HEK293 (cell line): ENCODE data around the gene BZW2.

Experiments
- CTCF ChIA-PET: fragments of 350-600 bp; formaldehyde crosslinking; extraction: SDS; loops from one replicate; lab custom pipeline; 2021; ENCODE audit warnings: antibody characterized with exemption; lab: Yijun Ruan, JAX
- POLR2A ChIA-PET: fragments of 300-600 bp; formaldehyde crosslinking; extraction: SDS; loops from one replicate; lab custom pipeline; 2020; ENCODE audit warnings: antibody characterized with exemption, inconsistent platforms; lab: Yijun Ruan, JAX
- H3K27ac ChIP-seq: fragments of 200-500 bp; sonication (Bioruptor generic); 2 replicates; pipeline ENCODE4 v1.5.1; 2014; ENCODE audit warnings: low read depth, low read length, control low read depth, inconsistent platforms; ENCODE audit errors: extremely low read depth
- H3K36me3 ChIP-seq, 2 experiments: fragments of 200-500 bp in 1 of 2; sonication (Bioruptor generic) in 1 of 2; 1 replicate in 1 of 2; 2 replicates in 1 of 2; pipeline ENCODE4 v1.5.1; 2014 to 2017; ENCODE audit warnings: inconsistent platforms in 2 of 2, low read length in 2 of 2; ENCODE audit not compliant: control insufficient read depth in 2 of 2, insufficient read depth in 1 of 2
- H3K4me1 ChIP-seq: fragments of 200-500 bp; sonication (Bioruptor generic); 2 replicates; pipeline ENCODE4 v1.5.1; 2014; ENCODE audit warnings: mild to moderate bottlenecking, low read length, inconsistent platforms; ENCODE audit not compliant: control insufficient read depth, insufficient read depth
- H3K4me3 ChIP-seq: 2 replicates; pipeline ENCODE4 v1.5.1; 2011; ENCODE audit warnings: low read depth, mild to moderate bottlenecking, control low read depth, low read length, moderate library complexity
- H3K9me3 ChIP-seq: fragments of 200-500 bp; sonication (Bioruptor generic); 2 replicates; pipeline ENCODE4 v1.5.1; 2014; ENCODE audit warnings: low read depth, low read length, inconsistent platforms; ENCODE audit not compliant: control insufficient read depth, insufficient read depth
- GFI1B ChIP-seq: fragments of 450-650 bp; formaldehyde crosslinking; IDR thresholded peaks from 2 replicates; pipeline ENCODE4 v1.5.1; 2016; ENCODE audit warnings: missing biosample characterization, missing genetic modification characterization
- KLF9 ChIP-seq: fragments of 450-650 bp; formaldehyde crosslinking; IDR thresholded peaks from 2 replicates; pipeline ENCODE4 v1.5.1; 2016; ENCODE audit warnings: missing biosample characterization, missing genetic modification characterization, low read depth
- ZNF175 ChIP-seq: fragments of 450-650 bp; formaldehyde crosslinking; IDR thresholded peaks from 2 replicates; pipeline ENCODE4 v1.5.1; 2016; ENCODE audit warnings: missing biosample characterization, missing genetic modification characterization
- ZNF391 ChIP-seq: fragments of 450-650 bp; formaldehyde crosslinking; IDR thresholded peaks from 2 replicates; pipeline ENCODE4 v1.5.1; 2016; ENCODE audit warnings: low read depth, missing biosample characterization, missing genetic modification characterization, borderline replicate concordance
- ZNF600 ChIP-seq: fragments of 450-650 bp; formaldehyde crosslinking; IDR thresholded peaks from 2 replicates; pipeline ENCODE4 v1.5.1; 2016; ENCODE audit warnings: missing biosample characterization, missing genetic modification characterization
- ZNF658 ChIP-seq: fragments of 450-650 bp; formaldehyde crosslinking; IDR thresholded peaks from 2 replicates; pipeline ENCODE4; 2016; ENCODE audit warnings: missing biosample characterization, missing genetic modification characterization
- ZNF701 ChIP-seq: fragments of 450-650 bp; formaldehyde crosslinking; IDR thresholded peaks from 2 replicates; pipeline ENCODE4 v1.5.1; 2016; ENCODE audit warnings: missing biosample characterization, missing genetic modification characterization
- ZNF707 ChIP-seq: fragments of 450-650 bp; formaldehyde crosslinking; IDR thresholded peaks from 2 replicates; pipeline ENCODE4 v1.5.1; 2016; ENCODE audit warnings: missing biosample characterization, missing genetic modification characterization
- ZNF76 ChIP-seq: fragments of 450-650 bp; formaldehyde crosslinking; IDR thresholded peaks from 2 replicates; pipeline ENCODE4; 2016; ENCODE audit warnings: low read depth, missing biosample characterization, missing genetic modification characterization, borderline replicate concordance
- TF ChIP-seq, protein P1 (sequence below): fragments of 450-650 bp; formaldehyde crosslinking; IDR thresholded peaks from 2 replicates; pipeline ENCODE4 v1.5.1; 2016; ENCODE audit warnings: missing biosample characterization, missing genetic modification characterization, borderline replicate concordance
- TF ChIP-seq, protein P2 (sequence below): fragments of 450-650 bp; formaldehyde crosslinking; IDR thresholded peaks from 2 replicates; pipeline ENCODE4 v1.5.1; 2016; ENCODE audit warnings: missing biosample characterization, missing genetic modification characterization
- TF ChIP-seq, protein P3 (sequence below): fragments of 450-650 bp; formaldehyde crosslinking; conservative IDR thresholded peaks from 2 replicates; pipeline ENCODE4 v1.5.1; 2016; ENCODE audit warnings: low read depth, missing biosample characterization, missing genetic modification characterization
- TF ChIP-seq, protein P4 (sequence below): fragments of 450-650 bp; formaldehyde crosslinking; optimal IDR thresholded peaks from 2 replicates; pipeline ENCODE3; 2016; ENCODE audit warnings: missing biosample characterization, mild to moderate bottlenecking, missing genetic modification characterization

The BZW2 gene

DNA sequence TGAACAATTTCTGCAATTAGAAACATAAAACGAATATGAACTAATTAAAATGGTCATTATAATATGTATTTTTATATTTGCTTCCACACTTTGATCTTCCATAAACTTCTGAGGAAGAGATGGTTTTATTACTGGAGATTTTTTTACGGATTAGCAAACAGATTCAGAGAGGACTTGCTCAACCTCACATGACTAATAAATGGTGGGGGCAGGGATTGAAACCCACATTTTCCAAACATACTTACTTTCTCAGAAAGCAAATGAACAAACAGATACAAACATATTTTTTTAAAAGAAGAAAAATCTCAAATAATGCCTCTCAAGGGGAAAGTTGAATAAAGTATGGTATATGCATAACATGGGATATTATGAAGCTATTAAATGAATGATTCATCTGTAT is 18.7 kb upstream of the BZW2 start (continued):
- TF ChIP-seq, protein P1, sequence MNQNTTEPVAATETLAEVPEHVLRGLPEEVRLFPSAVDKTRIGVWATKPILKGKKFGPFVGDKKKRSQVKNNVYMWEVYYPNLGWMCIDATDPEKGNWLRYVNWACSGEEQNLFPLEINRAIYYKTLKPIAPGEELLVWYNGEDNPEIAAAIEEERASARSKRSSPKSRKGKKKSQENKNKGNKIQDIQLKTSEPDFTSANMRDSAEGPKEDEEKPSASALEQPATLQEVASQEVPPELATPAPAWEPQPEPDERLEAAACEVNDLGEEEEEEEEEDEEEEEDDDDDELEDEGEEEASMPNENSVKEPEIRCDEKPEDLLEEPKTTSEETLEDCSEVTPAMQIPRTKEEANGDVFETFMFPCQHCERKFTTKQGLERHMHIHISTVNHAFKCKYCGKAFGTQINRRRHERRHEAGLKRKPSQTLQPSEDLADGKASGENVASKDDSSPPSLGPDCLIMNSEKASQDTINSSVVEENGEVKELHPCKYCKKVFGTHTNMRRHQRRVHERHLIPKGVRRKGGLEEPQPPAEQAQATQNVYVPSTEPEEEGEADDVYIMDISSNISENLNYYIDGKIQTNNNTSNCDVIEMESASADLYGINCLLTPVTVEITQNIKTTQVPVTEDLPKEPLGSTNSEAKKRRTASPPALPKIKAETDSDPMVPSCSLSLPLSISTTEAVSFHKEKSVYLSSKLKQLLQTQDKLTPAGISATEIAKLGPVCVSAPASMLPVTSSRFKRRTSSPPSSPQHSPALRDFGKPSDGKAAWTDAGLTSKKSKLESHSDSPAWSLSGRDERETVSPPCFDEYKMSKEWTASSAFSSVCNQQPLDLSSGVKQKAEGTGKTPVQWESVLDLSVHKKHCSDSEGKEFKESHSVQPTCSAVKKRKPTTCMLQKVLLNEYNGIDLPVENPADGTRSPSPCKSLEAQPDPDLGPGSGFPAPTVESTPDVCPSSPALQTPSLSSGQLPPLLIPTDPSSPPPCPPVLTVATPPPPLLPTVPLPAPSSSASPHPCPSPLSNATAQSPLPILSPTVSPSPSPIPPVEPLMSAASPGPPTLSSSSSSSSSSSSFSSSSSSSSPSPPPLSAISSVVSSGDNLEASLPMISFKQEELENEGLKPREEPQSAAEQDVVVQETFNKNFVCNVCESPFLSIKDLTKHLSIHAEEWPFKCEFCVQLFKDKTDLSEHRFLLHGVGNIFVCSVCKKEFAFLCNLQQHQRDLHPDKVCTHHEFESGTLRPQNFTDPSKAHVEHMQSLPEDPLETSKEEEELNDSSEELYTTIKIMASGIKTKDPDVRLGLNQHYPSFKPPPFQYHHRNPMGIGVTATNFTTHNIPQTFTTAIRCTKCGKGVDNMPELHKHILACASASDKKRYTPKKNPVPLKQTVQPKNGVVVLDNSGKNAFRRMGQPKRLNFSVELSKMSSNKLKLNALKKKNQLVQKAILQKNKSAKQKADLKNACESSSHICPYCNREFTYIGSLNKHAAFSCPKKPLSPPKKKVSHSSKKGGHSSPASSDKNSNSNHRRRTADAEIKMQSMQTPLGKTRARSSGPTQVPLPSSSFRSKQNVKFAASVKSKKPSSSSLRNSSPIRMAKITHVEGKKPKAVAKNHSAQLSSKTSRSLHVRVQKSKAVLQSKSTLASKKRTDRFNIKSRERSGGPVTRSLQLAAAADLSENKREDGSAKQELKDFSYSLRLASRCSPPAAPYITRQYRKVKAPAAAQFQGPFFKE (tag by site-specific recombination), result no peak
- TF ChIP-seq ZNF76, result no peak
- TF ChIP-seq, protein P2, sequence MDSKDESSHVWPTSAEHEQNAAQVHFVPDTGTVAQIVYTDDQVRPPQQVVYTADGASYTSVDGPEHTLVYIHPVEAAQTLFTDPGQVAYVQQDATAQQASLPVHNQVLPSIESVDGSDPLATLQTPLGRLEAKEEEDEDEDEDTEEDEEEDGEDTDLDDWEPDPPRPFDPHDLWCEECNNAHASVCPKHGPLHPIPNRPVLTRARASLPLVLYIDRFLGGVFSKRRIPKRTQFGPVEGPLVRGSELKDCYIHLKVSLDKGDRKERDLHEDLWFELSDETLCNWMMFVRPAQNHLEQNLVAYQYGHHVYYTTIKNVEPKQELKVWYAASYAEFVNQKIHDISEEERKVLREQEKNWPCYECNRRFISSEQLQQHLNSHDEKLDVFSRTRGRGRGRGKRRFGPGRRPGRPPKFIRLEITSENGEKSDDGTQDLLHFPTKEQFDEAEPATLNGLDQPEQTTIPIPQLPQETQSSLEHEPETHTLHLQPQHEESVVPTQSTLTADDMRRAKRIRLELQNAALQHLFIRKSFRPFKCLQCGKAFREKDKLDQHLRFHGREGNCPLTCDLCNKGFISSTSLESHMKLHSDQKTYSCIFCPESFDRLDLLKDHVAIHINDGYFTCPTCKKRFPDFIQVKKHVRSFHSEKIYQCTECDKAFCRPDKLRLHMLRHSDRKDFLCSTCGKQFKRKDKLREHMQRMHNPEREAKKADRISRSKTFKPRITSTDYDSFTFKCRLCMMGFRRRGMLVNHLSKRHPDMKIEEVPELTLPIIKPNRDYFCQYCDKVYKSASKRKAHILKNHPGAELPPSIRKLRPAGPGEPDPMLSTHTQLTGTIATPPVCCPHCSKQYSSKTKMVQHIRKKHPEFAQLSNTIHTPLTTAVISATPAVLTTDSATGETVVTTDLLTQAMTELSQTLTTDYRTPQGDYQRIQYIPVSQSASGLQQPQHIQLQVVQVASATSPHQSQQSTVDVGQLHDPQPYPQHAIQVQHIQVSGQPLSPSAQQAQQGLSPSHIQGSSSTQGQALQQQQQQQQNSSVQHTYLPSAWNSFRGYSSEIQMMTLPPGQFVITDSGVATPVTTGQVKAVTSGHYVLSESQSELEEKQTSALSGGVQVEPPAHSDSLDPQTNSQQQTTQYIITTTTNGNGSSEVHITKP, result no peak
- TF ChIP-seq, protein P3, sequence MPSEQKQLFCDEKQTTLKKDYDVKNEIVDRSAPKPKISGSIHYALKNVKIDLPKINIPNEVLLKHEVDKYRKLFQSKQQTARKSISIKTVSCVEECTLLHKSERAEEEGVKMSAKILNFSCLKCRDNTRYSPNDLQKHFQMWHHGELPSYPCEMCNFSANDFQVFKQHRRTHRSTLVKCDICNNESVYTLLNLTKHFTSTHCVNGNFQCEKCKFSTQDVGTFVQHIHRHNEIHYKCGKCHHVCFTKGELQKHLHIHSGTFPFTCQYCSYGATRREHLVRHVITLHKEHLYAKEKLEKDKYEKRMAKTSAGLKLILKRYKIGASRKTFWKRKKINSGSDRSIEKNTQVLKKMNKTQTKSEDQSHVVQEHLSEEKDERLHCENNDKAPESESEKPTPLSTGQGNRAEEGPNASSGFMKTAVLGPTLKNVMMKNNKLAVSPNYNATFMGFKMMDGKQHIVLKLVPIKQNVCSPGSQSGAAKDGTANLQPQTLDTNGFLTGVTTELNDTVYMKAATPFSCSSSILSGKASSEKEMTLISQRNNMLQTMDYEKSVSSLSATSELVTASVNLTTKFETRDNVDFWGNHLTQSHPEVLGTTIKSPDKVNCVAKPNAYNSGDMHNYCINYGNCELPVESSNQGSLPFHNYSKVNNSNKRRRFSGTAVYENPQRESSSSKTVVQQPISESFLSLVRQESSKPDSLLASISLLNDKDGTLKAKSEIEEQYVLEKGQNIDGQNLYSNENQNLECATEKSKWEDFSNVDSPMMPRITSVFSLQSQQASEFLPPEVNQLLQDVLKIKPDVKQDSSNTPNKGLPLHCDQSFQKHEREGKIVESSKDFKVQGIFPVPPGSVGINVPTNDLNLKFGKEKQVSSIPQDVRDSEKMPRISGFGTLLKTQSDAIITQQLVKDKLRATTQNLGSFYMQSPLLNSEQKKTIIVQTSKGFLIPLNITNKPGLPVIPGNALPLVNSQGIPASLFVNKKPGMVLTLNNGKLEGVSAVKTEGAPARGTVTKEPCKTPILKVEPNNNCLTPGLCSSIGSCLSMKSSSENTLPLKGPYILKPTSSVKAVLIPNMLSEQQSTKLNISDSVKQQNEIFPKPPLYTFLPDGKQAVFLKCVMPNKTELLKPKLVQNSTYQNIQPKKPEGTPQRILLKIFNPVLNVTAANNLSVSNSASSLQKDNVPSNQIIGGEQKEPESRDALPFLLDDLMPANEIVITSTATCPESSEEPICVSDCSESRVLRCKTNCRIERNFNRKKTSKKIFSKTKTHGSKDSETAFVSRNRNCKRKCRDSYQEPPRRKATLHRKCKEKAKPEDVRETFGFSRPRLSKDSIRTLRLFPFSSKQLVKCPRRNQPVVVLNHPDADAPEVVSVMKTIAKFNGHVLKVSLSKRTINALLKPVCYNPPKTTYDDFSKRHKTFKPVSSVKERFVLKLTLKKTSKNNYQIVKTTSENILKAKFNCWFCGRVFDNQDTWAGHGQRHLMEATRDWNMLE, result no peak
- TF ChIP-seq, all 188 proteins: peak for 0

DNA sequence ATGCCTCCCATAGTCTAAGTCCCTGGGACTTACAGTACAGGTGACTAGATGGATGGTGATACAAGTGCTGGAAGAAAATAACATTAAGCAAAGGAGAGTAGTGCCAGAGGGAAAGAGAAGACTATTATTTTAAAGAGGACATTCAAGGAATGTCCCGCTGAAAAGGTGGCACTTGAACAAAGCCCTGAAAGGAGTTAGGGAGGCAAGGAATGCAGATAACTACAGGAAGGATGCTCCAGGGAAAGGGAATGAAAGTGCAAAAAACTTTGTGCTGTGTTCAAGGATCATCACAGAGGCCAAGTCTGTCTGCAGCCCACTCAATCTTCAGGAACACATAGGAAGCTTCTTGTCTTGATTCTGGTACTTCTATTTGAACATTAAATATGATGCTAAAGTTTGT is 15.3 kb upstream of the BZW2 start:
- no peak overlapping the region for H3K4me3 ChIP-seq
- TF ChIP-seq ZNF175 (tag by site-specific recombination) (no peak), ZNF658 (tag by site-specific recombination) (no peak), ZNF391 (tag by site-specific recombination) (no peak), KLF9 (tag by site-specific recombination) (no peak), ZNF600 (tag by site-specific recombination) (no peak), GFI1B (tag by site-specific recombination) (no peak), ZNF701 (tag by site-specific recombination) (no peak), ZNF707 (no peak)
- TF ChIP-seq, protein P4, sequence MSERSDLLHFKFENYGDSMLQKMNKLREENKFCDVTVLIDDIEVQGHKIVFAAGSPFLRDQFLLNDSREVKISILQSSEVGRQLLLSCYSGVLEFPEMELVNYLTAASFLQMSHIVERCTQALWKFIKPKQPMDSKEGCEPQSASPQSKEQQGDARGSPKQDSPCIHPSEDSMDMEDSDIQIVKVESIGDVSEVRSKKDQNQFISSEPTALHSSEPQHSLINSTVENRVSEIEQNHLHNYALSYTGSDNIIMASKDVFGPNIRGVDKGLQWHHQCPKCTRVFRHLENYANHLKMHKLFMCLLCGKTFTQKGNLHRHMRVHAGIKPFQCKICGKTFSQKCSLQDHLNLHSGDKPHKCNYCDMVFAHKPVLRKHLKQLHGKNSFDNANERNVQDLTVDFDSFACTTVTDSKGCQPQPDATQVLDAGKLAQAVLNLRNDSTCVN (tag by site-specific recombination), result no peak
- TF ChIP-seq, all 188 proteins: peak for 0
- ChIA-PET CTCF (interaction anchor here (0.6 kb wide), 1 partner anchor 287 kb away, joined by 3 read pairs; no protein-coding TSS in a partner anchor), POLR2A (no interaction called here)
- peaks cover 7 to 12% of the 10 kb centered on the region in 2 experiments; a peak in 2 of 3 replicates for H3K36me3 ChIP-seq
- H3K27ac ChIP-seq, result no peak overlapping the region
- H3K4me1 ChIP-seq, result no peaks in the 10 kb centered on the region
- no peaks in the 10 kb centered on the region for H3K9me3 ChIP-seq
